Measurements from ENCODE around the gene TRMT112.

DNA sequence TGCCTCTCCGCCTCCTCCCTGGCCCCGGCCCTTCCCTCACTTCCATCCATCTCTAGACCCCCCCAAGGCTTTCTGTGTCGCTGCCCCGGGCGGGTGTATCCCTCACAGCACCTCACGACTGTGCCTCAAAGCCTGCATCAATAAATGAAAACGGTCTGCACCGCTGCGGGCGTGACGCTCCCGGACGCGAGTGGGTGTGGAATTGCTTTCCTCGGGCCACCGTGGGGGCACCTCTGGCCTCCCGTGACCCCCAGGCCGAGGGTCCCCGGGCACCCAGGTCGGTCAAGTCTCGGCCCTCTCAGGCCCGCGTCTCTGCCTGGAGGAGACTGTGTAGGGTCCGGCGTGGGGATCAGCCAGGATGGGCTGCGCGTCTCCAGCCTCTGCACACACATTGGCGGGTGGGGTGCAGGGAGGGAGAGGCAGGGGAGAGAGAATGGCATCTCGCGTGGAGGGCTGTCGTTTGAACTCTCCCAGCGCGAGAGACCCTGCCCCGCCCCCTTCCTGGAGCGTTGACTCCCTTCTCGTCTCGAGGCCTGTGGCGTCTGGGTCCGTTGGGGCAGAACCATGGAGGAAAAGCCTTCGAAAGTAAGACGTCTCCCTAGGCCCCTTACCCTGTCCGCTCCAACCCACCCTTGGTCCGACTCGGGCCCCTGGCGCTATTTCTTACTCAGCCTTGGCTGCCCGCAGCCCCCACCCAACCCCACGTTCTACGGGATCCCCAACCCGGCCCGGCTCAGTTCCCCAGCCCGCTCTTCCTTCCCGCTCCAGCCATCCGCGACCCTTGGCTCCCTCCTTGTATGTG lies 17.3 kb downstream of the TRMT112 start, which contains the start of gene CATSPERZ:
- no peak for TF ChIP-seq POLR2A (IDR thresholded peaks at IDR 0.05)
- TF ChIP-seq, protein P1, sequence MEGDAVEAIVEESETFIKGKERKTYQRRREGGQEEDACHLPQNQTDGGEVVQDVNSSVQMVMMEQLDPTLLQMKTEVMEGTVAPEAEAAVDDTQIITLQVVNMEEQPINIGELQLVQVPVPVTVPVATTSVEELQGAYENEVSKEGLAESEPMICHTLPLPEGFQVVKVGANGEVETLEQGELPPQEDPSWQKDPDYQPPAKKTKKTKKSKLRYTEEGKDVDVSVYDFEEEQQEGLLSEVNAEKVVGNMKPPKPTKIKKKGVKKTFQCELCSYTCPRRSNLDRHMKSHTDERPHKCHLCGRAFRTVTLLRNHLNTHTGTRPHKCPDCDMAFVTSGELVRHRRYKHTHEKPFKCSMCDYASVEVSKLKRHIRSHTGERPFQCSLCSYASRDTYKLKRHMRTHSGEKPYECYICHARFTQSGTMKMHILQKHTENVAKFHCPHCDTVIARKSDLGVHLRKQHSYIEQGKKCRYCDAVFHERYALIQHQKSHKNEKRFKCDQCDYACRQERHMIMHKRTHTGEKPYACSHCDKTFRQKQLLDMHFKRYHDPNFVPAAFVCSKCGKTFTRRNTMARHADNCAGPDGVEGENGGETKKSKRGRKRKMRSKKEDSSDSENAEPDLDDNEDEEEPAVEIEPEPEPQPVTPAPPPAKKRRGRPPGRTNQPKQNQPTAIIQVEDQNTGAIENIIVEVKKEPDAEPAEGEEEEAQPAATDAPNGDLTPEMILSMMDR (IDR thresholded peaks at IDR 0.05), result no peak

Measured in upper lobe of left lung (tissue), 4 donors.